GM19438 (cell line): Measurements from ENCODE around the gene MED9.
"Not testable (repeated sequence)": the region's sequence is repeated elsewhere in the genome, so short reads cannot be mapped to it uniquely, and the experiment has no call there.

Source experiments
- ATAC-seq: cut with Tn5 transposase; IDR thresholded peaks from one replicate; pipeline ENCODE4 v1.9.1; 2021; ENCODE audit warnings: low read depth; ENCODE audit not compliant: unreplicated experiment

MED9 gene

DNA sequence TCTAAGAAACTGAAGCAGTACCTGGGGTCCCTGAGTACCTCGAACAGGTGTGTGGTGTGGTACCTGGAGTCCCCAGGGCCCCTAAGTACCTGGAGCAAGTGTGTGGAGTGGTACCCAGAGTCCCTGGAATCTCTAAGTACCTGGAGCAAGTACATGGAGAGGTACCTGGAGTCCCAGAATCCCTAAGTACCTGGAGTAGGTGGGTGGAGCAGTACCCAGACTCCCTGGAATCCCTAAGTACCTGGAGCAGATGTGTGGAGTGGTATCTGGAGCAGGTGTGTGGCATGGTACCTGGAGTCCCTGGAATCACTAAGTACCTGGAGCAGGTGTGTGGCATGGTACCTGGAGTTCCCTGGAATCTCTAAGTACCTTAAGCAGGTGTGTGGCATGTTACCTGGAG is 22.5 kb upstream of the MED9 start:
- no peak for ATAC-seq

DNA sequence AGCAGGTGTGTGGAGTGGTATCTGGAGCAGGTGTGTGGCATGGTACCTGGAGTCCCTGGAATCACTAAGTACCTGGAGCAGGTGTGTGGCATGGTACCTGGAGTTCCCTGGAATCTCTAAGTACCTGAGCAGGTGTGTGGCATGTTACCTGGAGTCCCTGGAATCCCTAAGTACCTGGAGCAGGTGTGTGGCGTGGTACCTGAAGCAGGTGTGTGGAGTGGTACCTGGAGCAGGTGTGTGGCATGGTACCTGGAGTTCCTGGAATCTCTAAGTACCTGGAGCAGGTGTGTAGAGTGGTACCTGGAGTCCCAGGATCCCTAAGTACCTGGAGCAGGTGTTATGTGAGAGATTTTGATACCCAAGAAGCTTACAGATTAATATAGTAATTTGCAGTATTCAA is 22.1 kb upstream of the MED9 start:
- not testable (repeated sequence) for ATAC-seq

DNA sequence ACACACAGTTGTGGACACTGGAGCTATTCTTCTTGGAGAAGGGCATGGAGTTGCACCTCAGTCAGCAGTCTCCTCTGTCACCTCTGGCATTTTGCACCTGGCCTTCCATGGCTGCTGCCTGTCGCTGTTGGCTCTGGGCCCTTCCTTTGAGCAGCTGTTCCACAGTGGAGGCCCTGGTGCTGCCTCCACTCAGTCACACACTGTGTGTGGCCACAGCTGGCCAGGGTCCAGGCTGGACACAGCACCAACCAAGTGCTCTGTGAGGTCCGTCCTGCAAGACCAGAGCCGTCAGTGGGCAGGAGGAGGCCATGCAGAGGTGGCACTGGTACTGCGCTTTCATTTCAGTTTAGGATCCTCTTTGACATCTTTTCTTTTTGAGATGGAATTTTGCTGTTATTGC is 21.6 kb upstream of the MED9 start:
- ATAC-seq: no peak

DNA sequence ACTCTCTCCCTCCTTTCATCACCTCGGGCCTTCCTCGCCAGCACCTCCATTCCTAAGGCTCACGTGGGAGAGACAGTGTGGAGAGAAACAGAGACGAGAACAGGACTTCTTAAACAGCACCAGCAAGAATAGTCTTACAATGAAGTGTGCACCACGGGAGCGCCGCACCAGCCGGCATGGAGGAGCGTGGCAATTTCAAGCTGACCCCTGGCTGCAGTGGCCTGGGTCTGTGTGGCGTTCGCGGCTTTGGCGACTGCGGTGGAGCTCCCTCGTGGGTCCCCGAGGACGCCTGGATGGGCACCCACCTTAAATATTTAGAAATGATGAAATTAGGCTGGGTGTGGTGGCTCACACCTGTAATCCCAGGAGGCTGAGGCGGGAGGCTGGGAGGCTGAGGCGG is 20.5 kb upstream of the MED9 start:
- ATAC-seq: no peak

DNA sequence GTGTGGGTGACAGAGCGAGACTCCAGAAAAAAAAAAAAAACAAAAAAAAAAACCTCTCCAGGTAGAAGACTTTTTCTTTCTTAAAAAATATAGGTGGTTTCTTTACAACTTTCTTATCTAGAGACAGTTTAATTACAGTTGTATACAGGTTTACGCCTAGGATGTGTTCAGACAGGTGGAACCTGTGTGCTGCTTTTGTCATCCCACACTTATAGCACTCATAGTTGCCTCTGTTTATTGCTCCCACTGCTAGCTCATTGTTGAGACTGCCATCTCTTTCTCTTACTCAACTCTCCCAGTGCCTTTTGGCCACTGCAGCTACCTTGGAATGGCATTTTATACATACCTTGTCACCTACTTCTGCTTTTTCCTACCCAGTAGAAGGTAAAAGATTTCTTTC is 19.1 kb upstream of the MED9 start:
- no peak for ATAC-seq

DNA sequence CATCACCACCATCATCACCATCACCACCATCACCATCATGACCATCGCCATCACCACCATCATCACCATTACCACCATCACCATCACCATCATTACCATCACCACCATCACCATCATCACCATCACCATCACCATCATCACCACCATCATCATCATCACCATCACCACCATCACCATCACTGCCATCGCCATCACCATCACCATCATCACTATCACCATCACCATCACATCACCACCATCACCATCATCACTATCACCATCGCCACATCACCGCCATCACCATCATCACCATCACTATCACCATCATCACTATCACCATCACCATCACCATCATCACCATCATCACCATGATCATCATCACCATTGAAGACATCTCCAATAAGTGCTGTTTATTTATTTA is 16.8 kb upstream of the MED9 start:
- no peak for ATAC-seq

DNA sequence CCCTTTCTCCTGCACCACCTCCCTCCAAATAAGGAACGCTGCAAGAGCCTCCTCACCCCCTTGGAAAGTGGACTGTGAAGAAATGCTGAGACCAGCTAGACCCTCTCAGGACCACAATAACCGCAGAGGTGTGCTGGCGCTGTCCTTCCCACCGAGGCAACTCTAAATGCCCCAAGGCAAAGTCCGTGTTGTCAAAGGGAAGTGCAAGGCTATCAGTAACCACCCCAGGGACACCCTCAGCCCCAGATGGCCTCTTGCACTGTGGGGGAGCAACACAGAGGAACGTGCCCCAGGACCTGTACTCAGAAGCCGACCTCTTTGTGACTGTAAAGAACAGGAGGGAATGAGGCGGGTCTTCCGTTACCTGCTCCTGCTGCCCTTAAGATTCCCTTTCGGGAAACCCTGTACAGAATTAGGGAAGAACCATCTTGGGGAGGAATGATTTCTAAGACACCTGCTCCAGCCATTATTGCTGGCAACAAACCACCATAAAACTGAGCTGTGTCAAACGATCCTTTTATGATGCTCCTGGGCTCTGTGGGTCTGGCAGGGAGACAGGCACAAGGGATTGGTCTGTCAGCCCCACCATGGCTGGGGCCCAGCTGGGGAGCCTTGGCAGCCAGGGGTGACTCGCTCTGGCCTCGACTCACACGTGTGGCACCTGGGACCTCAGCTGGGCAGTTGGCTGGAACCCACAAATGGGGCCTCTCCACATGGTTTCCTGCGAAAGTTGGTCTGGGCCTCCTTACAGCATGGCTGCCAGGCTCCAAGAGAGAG is 14.6 kb upstream of the MED9 start:
- ATAC-seq: no peak

DNA sequence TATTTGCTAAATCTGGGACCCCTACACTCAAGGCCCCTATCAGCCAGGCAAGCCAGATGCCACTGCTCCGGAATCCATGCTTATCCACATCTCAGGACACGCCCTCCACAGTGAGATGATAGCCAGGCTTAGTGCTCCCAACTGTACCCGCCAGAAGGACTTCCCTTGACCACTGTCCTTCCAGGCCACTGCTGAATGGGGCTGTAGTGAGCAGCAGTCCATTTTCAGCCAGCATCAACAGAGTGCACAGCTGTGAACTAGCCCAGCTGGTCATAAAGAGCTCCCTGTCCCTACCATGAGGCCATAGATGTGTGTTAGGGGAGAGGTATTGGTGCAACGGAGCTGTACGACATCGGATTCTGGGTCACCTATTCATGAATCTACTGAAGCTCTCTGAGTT is 13.0 kb upstream of the MED9 start:
- no peak for ATAC-seq

DNA sequence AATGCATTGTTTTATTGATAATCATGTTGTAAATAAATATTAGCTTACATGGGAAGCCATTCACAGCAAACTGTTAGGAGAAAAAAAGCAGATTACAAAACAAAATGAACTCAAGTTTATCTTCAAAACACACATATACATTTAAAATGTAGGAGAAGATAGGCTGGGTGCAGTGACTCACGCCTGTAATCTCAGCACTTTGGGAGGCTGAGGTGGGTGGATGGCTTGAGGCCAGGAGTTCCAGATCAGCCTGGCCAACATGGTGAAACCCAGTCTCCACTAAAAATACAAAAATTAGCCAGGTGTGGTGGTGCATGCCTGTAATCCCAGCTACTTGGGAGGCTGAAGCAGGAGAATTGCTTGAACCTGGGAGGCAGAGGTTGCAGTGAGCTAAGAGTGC is 10.9 kb upstream of the MED9 start:
- ATAC-seq: not testable (repeated sequence)

DNA sequence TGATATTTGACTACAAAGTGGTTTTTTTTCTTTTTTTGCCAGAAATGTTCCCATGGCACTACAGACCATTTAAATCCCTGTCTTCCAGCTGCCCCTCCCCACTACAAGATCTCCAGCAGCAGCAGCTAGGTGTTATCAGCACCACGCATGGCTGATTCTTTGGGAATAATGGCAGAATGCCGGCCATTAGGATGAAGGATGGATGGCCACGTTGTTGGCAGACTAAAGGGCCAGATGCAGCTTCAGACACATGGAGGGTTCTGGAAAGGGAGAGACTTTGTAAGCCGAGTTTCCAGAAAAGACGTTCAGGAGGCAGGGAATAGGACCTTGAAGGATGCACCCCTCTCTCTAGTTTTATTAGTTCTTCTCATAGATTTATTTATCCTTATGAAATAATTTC is 10.3 kb upstream of the MED9 start:
- ATAC-seq: no peak

DNA sequence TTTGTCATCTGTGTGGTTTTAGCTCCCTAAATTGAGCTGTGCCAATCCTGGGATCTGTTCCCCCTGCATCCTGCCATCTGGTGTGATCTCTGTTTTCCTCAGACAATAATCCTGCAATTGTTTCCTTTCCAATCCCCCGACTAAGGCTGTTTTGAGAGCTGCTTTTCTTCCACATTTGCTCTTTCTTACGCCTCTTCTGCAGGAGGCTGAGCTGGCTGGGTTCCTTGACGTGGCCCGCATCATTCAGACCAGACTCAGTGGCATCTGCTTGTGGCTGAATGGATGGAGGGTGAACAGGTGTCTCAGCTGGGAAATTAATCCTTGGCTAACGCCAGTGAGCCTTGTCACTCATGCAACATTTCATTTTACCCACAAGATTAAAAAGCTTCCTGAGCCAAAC is 9.8 kb upstream of the MED9 start:
- ATAC-seq: no peak

DNA sequence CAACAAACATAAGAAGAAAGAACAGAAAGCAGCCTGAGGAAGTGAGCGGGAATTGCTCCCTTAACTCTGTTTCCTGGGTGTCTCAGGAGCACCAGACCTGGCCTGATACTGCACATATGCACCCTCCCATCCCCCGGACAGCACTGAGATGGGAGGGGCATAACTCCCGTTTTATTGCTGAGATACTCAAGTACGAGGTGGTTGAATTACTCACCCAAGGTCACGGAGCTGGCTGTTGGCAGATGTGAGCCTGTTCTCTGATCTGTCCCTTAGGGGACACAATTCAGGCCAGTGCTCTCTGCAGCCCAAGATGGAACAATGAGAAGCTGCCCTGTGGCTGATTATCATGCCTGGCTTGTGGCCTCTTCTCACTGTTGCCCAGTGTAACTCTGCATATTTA is 9.1 kb upstream of the MED9 start:
- no peak for ATAC-seq

DNA sequence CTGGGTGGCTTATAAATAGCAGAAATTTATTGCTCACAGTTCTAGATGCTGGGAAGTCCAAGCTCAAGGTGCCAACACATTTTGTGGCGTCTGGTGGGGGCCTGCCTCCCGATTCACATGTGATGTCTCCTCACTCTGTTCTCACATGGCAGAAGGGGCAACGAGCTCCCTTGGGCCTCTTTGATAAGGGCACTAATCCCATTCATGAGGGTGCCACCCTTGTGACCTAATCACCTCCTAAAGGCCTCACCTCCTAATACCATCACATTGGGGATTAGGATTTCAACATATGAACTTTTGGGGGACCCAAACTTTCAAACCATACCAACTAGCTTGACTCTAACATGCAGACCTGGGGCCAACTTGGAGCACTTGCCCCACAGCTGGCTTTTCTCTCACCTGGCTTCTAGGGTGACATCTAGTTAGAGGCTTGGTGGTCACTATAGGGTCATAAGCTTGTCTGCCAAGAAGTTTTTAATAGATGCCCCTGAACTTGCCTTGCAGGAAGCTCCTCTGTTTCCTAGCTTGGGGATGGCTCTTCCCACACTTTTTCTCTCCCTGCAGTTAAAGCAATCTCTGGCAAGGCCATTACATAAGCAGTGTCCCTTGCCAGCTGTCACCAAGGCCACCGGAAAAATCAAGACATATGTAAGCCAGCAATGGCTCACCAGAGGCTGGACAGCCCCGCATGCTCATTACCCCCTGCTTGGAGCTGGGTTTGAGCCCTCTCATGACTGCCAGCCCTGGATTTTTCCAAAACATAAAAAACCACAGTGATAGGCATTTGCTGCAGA is 8.4 kb upstream of the MED9 start:
- ATAC-seq: no peak

DNA sequence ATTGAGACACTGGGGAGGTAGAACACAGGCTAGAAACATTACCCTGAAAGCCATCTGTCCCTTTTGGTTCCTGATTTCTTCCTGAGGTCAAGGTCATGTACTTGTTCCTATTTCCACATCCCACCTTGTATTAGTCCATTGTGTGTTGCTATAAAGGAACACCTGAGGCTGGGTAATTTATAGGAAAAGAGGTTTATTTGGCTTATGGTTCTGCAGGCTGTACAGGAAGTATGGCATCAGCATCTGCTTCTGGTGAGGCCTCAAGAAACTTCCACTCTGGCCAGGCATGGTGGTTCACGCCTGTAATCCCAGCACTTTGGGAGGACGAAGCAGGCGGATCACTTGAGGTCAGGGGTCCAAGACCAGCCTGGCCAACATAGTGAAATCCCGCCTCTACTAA is 7.4 kb upstream of the MED9 start:
- no peak for ATAC-seq

DNA sequence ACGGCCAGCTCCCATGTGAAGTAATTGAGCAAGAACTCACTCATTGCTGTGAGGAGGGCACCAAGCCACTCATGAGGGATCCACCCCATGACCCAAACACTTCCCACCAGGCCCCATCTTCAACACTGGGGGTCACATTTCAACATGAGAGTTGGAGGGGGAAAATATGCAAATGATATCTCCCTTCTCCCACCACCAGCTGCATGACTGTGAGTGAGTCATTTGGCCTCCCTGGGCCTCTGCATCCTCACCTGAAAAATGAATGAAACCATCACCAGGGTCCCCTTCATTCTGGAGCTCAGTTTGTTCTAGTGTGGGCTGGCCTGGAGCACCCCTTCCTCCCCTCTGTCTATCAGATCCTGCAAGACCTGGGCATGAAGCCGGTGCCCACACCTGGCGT is 6.8 kb upstream of the MED9 start:
- ATAC-seq: no peak

DNA sequence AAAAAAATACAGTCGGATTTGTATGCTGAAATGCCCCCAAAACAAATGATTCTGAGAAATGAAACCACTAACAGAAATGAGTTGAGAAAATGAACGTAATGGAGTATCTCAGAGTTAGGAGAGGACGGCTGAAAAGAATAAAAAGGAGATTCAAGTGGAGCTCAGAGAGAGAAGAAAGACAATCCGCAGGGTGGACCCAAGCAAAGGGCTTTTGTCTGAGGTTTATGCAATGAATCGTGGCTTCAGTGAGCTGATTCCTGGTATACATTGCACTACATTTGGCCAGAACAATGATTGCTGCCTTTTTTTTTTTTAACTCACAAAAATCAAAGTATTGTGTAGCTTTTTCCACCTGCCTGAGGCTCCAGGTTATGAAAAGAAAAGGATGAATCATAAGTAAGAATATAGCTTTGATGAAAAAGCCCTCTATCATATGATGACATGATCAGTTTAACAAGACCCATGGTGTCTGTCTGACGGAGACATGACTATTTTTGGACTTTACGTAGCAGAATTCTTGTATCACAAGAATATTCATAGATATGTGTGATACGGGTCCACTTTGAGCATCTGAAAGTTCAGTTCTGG is 4.4 kb upstream of the MED9 start:
- no peak for ATAC-seq

DNA sequence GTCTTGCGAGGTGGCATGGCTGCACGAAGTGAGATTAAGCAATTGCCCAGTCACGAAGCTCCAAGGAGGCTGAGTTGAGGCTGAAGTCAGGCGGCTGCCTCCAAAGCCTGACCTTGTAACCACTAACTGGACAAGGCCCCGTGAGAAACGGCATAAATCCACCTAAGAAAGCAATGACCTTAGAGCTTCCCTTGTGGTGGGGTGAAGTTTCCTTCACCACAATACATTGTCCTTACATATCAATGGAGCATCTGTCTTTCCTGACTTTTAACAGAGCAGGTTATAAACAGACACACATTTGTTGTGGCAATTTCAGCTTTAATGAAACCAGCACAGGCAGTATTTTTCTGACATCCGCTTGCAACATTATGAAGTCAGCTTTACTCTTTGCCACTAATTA is 2.5 kb upstream of the MED9 start:
- no peak for ATAC-seq

DNA sequence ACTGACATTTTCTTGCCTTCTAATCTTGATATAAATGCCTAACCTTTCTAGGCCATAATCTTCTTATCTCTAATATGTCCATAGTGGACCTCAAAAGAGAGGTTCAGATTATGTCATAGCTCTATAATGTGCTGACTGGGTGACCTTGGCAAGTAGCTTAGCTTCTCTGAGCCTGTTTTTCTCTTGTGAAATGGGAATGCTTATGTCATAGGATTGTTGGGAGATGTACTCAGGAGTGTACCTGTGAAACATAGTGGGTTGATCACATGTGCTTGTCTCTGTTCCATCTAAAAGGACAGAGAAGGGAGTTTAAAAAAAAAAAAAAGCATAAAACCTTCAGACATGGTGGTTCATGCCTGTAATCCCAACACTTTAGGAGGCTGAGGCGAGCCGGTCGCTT is 2.4 kb downstream of the MED9 start:
- ATAC-seq: no peak

DNA sequence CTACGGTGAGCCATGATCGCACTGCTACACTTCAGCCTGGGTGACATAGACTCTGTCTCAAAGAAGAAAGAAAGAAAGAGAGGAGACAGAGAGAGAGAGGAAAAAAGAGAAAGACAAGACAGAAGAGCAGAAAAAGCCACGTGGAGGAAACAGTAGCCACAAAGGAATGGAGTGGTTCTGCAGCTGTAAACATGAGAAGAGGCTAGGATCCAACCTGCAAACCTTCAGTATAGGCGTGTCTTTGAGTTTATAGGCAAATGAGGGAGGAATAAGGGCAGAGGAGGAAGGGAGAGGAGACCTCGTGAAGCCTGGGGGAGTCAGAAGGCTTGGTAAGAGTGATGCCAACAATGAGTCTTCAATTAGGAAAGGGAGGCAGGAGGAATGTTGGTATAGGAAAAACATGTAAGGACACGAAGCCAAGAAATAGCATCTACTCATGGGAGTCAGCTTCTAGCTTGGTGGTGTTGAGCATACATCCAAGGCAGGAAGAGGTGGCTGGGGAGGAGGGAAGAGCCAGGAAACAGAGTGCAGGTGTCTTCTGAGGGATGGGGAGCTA is 3.9 kb downstream of the MED9 start:
- no peak for ATAC-seq

DNA sequence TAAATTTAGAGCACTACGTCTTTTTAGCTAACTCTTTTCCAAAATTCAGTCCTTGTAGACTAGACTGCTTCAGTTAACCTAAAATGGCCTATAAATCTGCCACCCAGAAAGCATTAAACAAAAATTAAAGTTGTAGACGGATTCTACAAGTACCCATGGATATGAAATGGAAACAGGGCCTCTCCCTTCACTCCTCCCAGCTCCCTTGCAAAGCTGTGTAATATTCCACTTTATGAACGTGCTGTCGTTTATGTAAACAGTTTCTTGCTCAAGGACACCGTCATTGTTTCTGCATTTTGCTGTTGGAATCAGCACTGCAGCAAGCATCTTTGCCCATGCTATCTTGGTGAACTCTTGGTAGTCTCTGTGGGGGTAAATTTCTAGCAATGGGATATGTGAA is 5.1 kb downstream of the MED9 start:
- ATAC-seq: no peak

DNA sequence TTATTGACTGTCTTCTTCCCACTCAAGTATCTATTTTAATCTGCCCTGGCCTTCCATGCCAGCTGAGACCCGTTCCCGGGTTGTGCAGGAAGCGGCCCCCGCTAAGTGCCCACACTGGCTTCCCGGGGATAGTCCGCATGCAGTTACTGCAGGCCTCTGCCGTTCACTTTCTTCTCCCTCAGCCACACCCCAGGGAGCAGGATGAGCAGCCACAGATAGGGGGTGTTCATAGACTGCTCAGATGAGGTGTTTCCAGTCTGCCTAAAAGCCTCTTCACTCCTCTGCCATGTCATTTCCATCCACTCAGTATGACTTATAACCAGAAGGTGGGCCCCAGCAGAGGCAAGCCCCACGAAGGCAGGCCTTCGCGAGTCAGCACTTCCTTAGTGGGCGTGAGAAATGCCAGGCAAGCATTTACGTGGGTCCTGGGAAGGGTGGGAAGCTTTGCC is 7.7 kb downstream of the MED9 start:
- no peak for ATAC-seq
